ENCODE results near the gene UBE2D3.

UBE2D3 gene

GRCh38 chr4:102781570-102781969, 45.8 kb downstream of the UBE2D3 start:
- Histone ChIP-seq H3K9me3 (ENCODE audit: low read depth, low read length) (no peaks in the 10 kb centered on the region), H3K27ac (no peak overlapping the region), H3K4me3 (no peak overlapping the region), H3K36me3 (ENCODE audit: insufficient read depth, low read length) (no peaks in the 10 kb centered on the region), H3K9ac (ENCODE audit: insufficient read length) (no peak overlapping the region)
- no peak for DNase-seq (ENCODE audit: low read depth, low spot score)
- TF ChIP-seq POLR2AphosphoS5 (IDR thresholded peaks at IDR 0.05; ENCODE audit: borderline replicate concordance, low read depth, low read length) (no peak), EZH2 (IDR thresholded peaks at IDR 0.05) (no peak), FOXP2 (optimal IDR thresholded peaks at IDR 0.05; ENCODE audit: control extremely low read depth, extremely low read length, insufficient read depth) (no peak)

- Histone ChIP-seq H3K27ac (no peak overlapping the region), H3K4me3 (no peak overlapping the region), H3K9ac (ENCODE audit: insufficient read length) (no peak overlapping the region), H3K36me3 (ENCODE audit: insufficient read depth, low read length) (no peaks in the 10 kb centered on the region), H3K9me3 (ENCODE audit: low read depth, low read length) (no peaks in the 10 kb centered on the region)
- no peak for DNase-seq (ENCODE audit: low read depth, low spot score)
- no peak for TF ChIP-seq POLR2AphosphoS5 (IDR thresholded peaks at IDR 0.05; ENCODE audit: borderline replicate concordance, low read depth, low read length)
- TF ChIP-seq FOXP2 (optimal IDR thresholded peaks at IDR 0.05; ENCODE audit: control extremely low read depth, extremely low read length, insufficient read depth), result no peak
- TF ChIP-seq EZH2 (IDR thresholded peaks at IDR 0.05), result no peak
Observed at GRCh38 chr4:102780476-102781144, 46.7 kb downstream of the UBE2D3 start.

- Histone ChIP-seq H3K9me3 (ENCODE audit: low read depth, low read length) (no peaks in the 10 kb centered on the region), H3K27ac (no peak overlapping the region), H3K4me3 (no peak overlapping the region), H3K36me3 (ENCODE audit: insufficient read depth, low read length) (no peaks in the 10 kb centered on the region), H3K9ac (ENCODE audit: insufficient read length) (no peak overlapping the region)
- DNase-seq (ENCODE audit: low read depth, low spot score), result no peak
- no peak for TF ChIP-seq FOXP2 (optimal IDR thresholded peaks at IDR 0.05; ENCODE audit: control extremely low read depth, extremely low read length, insufficient read depth)
- no peak for TF ChIP-seq POLR2AphosphoS5 (IDR thresholded peaks at IDR 0.05; ENCODE audit: borderline replicate concordance, low read depth, low read length)
- no peak for TF ChIP-seq EZH2 (IDR thresholded peaks at IDR 0.05)
Observed at GRCh38 chr4:102779204-102779603, 48.1 kb downstream of the UBE2D3 start.

GRCh38 chr4:102778720-102779119, 48.6 kb downstream of the UBE2D3 start:
- TF ChIP-seq POLR2AphosphoS5 (IDR thresholded peaks at IDR 0.05; ENCODE audit: borderline replicate concordance, low read depth, low read length) (no peak), EZH2 (IDR thresholded peaks at IDR 0.05) (no peak), FOXP2 (optimal IDR thresholded peaks at IDR 0.05; ENCODE audit: control extremely low read depth, extremely low read length, insufficient read depth) (no peak)
- DNase-seq (ENCODE audit: low read depth, low spot score), result no peak
- no peak overlapping the region for H3K27ac ChIP-seq
- no peak overlapping the region for H3K9ac ChIP-seq (ENCODE audit: insufficient read length)
- H3K36me3 ChIP-seq (ENCODE audit: insufficient read depth, low read length), result no peaks in the 10 kb centered on the region
- H3K4me3 ChIP-seq, result no peak overlapping the region
- H3K9me3 ChIP-seq (ENCODE audit: low read depth, low read length), result no peaks in the 10 kb centered on the region

GRCh38 chr4:102775805-102776204, 51.5 kb downstream of the UBE2D3 start:
- H3K9me3 ChIP-seq (ENCODE audit: low read depth, low read length), result no peaks in the 10 kb centered on the region
- DNase-seq (ENCODE audit: low read depth, low spot score), result no peak
- TF ChIP-seq POLR2AphosphoS5 (IDR thresholded peaks at IDR 0.05; ENCODE audit: borderline replicate concordance, low read depth, low read length), result no peak
- no peak for TF ChIP-seq EZH2 (IDR thresholded peaks at IDR 0.05)
- no peak for TF ChIP-seq FOXP2 (optimal IDR thresholded peaks at IDR 0.05; ENCODE audit: control extremely low read depth, extremely low read length, insufficient read depth)
- no peak overlapping the region for H3K4me3 ChIP-seq
- no peaks in the 10 kb centered on the region for H3K36me3 ChIP-seq (ENCODE audit: insufficient read depth, low read length)
- H3K9ac ChIP-seq (ENCODE audit: insufficient read length), result no peak overlapping the region
- H3K27ac ChIP-seq, result no peak overlapping the region

GRCh38 chr4:102774254-102774653, 53.1 kb downstream of the UBE2D3 start:
- no peak overlapping the region for H3K9ac ChIP-seq (ENCODE audit: insufficient read length)
- H3K27ac ChIP-seq, result no peak overlapping the region
- H3K4me3 ChIP-seq, result no peak overlapping the region
- no peak for DNase-seq (ENCODE audit: low read depth, low spot score)
- no peaks in the 10 kb centered on the region for H3K9me3 ChIP-seq (ENCODE audit: low read depth, low read length)
- H3K36me3 ChIP-seq (ENCODE audit: insufficient read depth, low read length), result no peaks in the 10 kb centered on the region
- TF ChIP-seq POLR2AphosphoS5 (IDR thresholded peaks at IDR 0.05; ENCODE audit: borderline replicate concordance, low read depth, low read length), result no peak
- TF ChIP-seq FOXP2 (optimal IDR thresholded peaks at IDR 0.05; ENCODE audit: control extremely low read depth, extremely low read length, insufficient read depth), result no peak
- no peak for TF ChIP-seq EZH2 (IDR thresholded peaks at IDR 0.05)

- no peak for DNase-seq (ENCODE audit: low read depth, low spot score)
- H3K36me3 ChIP-seq (ENCODE audit: insufficient read depth, low read length), result no peaks in the 10 kb centered on the region
- no peak overlapping the region for H3K9ac ChIP-seq (ENCODE audit: insufficient read length)
- no peak overlapping the region for H3K27ac ChIP-seq
- no peaks in the 10 kb centered on the region for H3K9me3 ChIP-seq (ENCODE audit: low read depth, low read length)
- H3K4me3 ChIP-seq, result no peak overlapping the region
- no peak for TF ChIP-seq FOXP2 (optimal IDR thresholded peaks at IDR 0.05; ENCODE audit: control extremely low read depth, extremely low read length, insufficient read depth)
Observed at GRCh38 chr4:102772738-102773340, 54.5 kb downstream of the UBE2D3 start.

- H3K27ac ChIP-seq, result no peak overlapping the region
- no peak for DNase-seq (ENCODE audit: low read depth, low spot score)
- H3K9ac ChIP-seq (ENCODE audit: insufficient read length), result no peak overlapping the region
- H3K4me3 ChIP-seq, result no peak overlapping the region
- TF ChIP-seq EZH2 (IDR thresholded peaks at IDR 0.05), result no peak
- TF ChIP-seq POLR2AphosphoS5 (IDR thresholded peaks at IDR 0.05; ENCODE audit: borderline replicate concordance, low read depth, low read length), result no peak
- no peak for TF ChIP-seq FOXP2 (optimal IDR thresholded peaks at IDR 0.05; ENCODE audit: control extremely low read depth, extremely low read length, insufficient read depth)
- H3K9me3 ChIP-seq (ENCODE audit: low read depth, low read length), result no peaks in the 10 kb centered on the region
- H3K36me3 ChIP-seq (ENCODE audit: insufficient read depth, low read length), result no peaks in the 10 kb centered on the region
Observed at GRCh38 chr4:102764901-102765300, 62.5 kb downstream of the UBE2D3 start.

- Histone ChIP-seq H3K9ac (ENCODE audit: insufficient read length) (no peak overlapping the region), H3K27ac (no peak overlapping the region), H3K36me3 (ENCODE audit: insufficient read depth, low read length) (no peaks in the 10 kb centered on the region), H3K9me3 (ENCODE audit: low read depth, low read length) (no peaks in the 10 kb centered on the region), H3K4me3 (no peak overlapping the region)
- TF ChIP-seq POLR2AphosphoS5 (IDR thresholded peaks at IDR 0.05; ENCODE audit: borderline replicate concordance, low read depth, low read length) (no peak), EZH2 (IDR thresholded peaks at IDR 0.05) (no peak), FOXP2 (optimal IDR thresholded peaks at IDR 0.05; ENCODE audit: control extremely low read depth, extremely low read length, insufficient read depth) (no peak)
- no peak for DNase-seq (ENCODE audit: low read depth, low spot score)
Observed at GRCh38 chr4:102761906-102762305, 65.4 kb downstream of the UBE2D3 start.
